DMS53 (cell line): ENCODE measurements around the gene MAP3K20.
"Not testable (repeated sequence)": the region's sequence is repeated elsewhere in the genome, so short reads cannot be mapped to it uniquely, and the experiment has no call there.

Experiments
- DNase-seq: peaks from one replicate; lab custom pipeline; 2025; lab: John Stamatoyannopoulos, UW

Gene MAP3K20

GRCh38 chr2:173279527-173279868 is 203.9 kb downstream of the MAP3K20 start:
- no peak for DNase-seq

- no peak for DNase-seq
Observed at GRCh38 chr2:173280853-173281252, 205.2 kb downstream of the MAP3K20 start.

GRCh38 chr2:173281898-173282297 is 206.3 kb downstream of the MAP3K20 start:
- DNase-seq: not testable (repeated sequence)

GRCh38 chr2:173282795-173283545 is 207.3 kb downstream of the MAP3K20 start:
- no peak for DNase-seq

- DNase-seq: peak; percentile 15
Observed at GRCh38 chr2:173286153-173286809, 210.6 kb downstream of the MAP3K20 start.

GRCh38 chr2:173287594-173287993 is 211.9 kb downstream of the MAP3K20 start:
- DNase-seq: no peak

- no peak for DNase-seq
Observed at GRCh38 chr2:173288561-173288960, 212.9 kb downstream of the MAP3K20 start.

- DNase-seq: no peak
Observed at GRCh38 chr2:173290046-173290445, 214.4 kb downstream of the MAP3K20 start.

GRCh38 chr2:173290518-173290917 is 214.9 kb downstream of the MAP3K20 start:
- no peak for DNase-seq

- DNase-seq: no peak
Observed at GRCh38 chr2:173291412-173291811, 215.8 kb downstream of the MAP3K20 start.

GRCh38 chr2:173296235-173296634 is 220.6 kb downstream of the MAP3K20 start:
- no peak for DNase-seq

- peak; percentile 22 for DNase-seq
Observed at GRCh38 chr2:173298536-173299097, 223.0 kb downstream of the MAP3K20 start.

- no peak for DNase-seq
Observed at GRCh38 chr2:173299764-173300163, 224.1 kb downstream of the MAP3K20 start.

- no peak for DNase-seq
Observed at GRCh38 chr2:173300458-173300857, 224.8 kb downstream of the MAP3K20 start.

GRCh38 chr2:173301549-173301948 is 225.9 kb downstream of the MAP3K20 start:
- DNase-seq: not testable (repeated sequence)

GRCh38 chr2:173305303-173305702 is 229.7 kb downstream of the MAP3K20 start:
- DNase-seq: no peak

- no peak for DNase-seq
Observed at GRCh38 chr2:173307293-173307692, 231.6 kb downstream of the MAP3K20 start.

GRCh38 chr2:173309370-173309769 is 233.7 kb downstream of the MAP3K20 start:
- not testable (repeated sequence) for DNase-seq

GRCh38 chr2:173311844-173312606 is 236.4 kb downstream of the MAP3K20 start:
- no peak for DNase-seq
